RWPE1 (cell line): ENCODE data around the gene SLC5A1.

ENCODE experiments used
- CTCF ChIA-PET: fragments of 350-600 bp; sonication (Branson Sonifier 250); formaldehyde crosslinking; extraction: SDS; loops from one replicate; lab custom pipeline; 2021; lab: Yijun Ruan, JAX
- POLR2A ChIA-PET: fragments of 400-600 bp; formaldehyde crosslinking; extraction: SDS; loops from one replicate; lab custom pipeline; 2020; ENCODE audit warnings: antibody characterized with exemption; ENCODE audit not compliant: low non-redundant PET; lab: Yijun Ruan, JAX
- DNase-seq: peaks from one replicate; pipeline ENCODE4 v3.0.0; 2012; ENCODE audit warnings: low spot score
- H3K27ac ChIP-seq: fragments of 450-650 bp; 2 replicates; pipeline ENCODE4 v1.5.1; 2017
- TF ChIP-seq, protein P1 (sequence below): fragments of 450-650 bp; conservative IDR thresholded peaks from 2 replicates; pipeline ENCODE4 v1.5.1; 2017; ENCODE audit warnings: low read depth, mild to moderate bottlenecking

The SLC5A1 gene

GRCh38 chr22:32043391-32043790, 330 bp downstream of the SLC5A1 start:
- POLR2A ChIA-PET: no interaction called here
- H3K27ac ChIP-seq: no peak overlapping the region
- DNase-seq: no peak
- CTCF ChIA-PET: no interaction called here
- TF ChIP-seq, protein P1, sequence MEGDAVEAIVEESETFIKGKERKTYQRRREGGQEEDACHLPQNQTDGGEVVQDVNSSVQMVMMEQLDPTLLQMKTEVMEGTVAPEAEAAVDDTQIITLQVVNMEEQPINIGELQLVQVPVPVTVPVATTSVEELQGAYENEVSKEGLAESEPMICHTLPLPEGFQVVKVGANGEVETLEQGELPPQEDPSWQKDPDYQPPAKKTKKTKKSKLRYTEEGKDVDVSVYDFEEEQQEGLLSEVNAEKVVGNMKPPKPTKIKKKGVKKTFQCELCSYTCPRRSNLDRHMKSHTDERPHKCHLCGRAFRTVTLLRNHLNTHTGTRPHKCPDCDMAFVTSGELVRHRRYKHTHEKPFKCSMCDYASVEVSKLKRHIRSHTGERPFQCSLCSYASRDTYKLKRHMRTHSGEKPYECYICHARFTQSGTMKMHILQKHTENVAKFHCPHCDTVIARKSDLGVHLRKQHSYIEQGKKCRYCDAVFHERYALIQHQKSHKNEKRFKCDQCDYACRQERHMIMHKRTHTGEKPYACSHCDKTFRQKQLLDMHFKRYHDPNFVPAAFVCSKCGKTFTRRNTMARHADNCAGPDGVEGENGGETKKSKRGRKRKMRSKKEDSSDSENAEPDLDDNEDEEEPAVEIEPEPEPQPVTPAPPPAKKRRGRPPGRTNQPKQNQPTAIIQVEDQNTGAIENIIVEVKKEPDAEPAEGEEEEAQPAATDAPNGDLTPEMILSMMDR: no peak

DNA sequence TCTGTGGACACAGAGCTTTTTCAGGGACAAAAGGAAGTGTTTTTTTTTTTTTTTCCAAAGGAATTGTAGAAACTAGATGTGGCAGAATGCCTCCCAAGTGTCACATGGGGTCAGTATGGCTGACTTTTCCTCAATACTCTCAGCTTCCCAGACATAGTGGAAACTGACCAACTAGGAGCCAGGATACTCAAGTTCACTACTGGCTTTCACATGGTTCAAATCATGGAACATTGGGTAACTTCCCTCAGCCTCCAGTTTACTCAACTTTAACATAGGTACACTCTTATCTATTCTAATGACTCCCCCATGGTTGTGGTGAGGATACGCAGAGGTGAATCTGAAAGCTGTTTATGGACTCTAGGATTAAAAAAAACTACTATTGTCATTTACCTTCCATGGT, 1.4 kb downstream of the SLC5A1 start:
- POLR2A ChIA-PET: no interaction called here
- no peak for DNase-seq
- TF ChIP-seq, protein P1: no peak
- CTCF ChIA-PET: no interaction called here
- no peak overlapping the region for H3K27ac ChIP-seq

- no peak for DNase-seq
- CTCF ChIA-PET: no interaction called here
- POLR2A ChIA-PET: no interaction called here
- TF ChIP-seq, protein P1: no peak
- no peak overlapping the region for H3K27ac ChIP-seq
These were observed 1.9 kb downstream of the SLC5A1 start for GRCh38 chr22:32044913-32045312.

- POLR2A ChIA-PET: no interaction called here
These were observed 5.0 kb downstream of the SLC5A1 start for GRCh38 chr22:32048069-32048468.

DNA sequence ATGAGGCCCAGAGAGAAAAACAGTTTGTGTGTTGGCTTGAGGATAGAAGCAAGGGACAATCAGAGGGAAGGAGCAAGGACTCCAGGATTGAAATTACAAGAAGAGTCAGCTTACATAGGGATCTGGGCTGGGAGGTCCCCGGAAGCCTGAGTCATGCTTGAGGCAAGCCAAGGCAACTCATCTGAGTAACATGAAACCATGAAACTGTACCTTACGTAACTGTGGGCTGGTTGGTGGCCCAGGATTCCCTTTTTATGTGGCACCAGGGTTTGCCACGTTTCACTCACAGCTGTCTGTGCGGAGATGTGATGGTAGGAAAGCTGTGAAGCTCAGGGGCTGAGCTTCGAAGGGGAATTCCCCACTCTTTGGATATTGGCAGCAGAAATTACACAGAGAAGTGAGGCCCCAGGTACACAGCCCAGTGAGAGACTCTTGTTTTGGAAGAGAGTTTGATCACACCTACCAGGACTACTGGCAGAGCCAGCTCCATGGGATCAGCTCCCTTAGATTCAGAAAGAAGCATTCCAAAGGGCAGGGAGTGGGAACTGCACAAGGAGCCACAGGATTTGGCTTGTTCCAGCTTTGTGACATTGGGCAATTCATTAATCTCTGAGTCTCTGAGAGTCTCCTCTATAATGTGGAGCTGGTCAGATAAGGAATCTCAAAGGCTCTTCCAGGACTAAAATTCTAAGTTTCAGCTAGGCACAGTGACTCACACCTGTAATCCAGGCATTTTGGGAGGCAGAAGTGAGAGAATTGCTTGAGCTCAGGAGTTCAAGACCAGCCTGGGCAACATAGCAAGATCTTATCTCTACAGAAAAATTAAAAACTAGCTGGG, 7.8 kb downstream of the SLC5A1 start:
- peak overlapping the region; percentile 80 for H3K27ac ChIP-seq
- peak; percentile 85 for DNase-seq
- POLR2A ChIA-PET: interaction anchor here (0.7 kb wide), 1 partner anchor 66 kb away, joined by 3 read pairs; no protein-coding TSS in a partner anchor
- CTCF ChIA-PET: interaction anchor here (0.6 to 1.3 kb wide), 4 partner anchors 10 to 692 kb away, joined by 3 to 5 read pairs (median 3); no protein-coding TSS in a partner anchor
- TF ChIP-seq, protein P1: no peak

More at GRCh38 chr22:32048069-32048468, 5.0 kb downstream of the SLC5A1 start:
- CTCF ChIA-PET: no interaction called here
- DNase-seq: no peak
- H3K27ac ChIP-seq: no peak overlapping the region
- TF ChIP-seq, protein P1: no peak

- ChIA-PET CTCF (no interaction called here), POLR2A (no interaction called here)
- TF ChIP-seq, protein P1: no peak
- DNase-seq: no peak
- no peak overlapping the region for H3K27ac ChIP-seq
These were observed 9.2 kb downstream of the SLC5A1 start for GRCh38 chr22:32052244-32052643.
